NCI-H187 treated with DMSO at 0.1 percent for 48 hours (cell line): ENCODE measurements around the gene CASS4.

Experiments
- DNase-seq: peaks from one replicate; lab custom pipeline; 2025; lab: John Stamatoyannopoulos, UW

Gene CASS4

GRCh38 chr20:56423211-56423610, 11.2 kb downstream of the CASS4 start:
- DNase-seq = no peak

GRCh38 chr20:56423886-56424285, 11.8 kb downstream of the CASS4 start:
- no peak for DNase-seq

GRCh38 chr20:56424931-56425330, 12.9 kb downstream of the CASS4 start:
- no peak for DNase-seq

- no peak for DNase-seq
Measured at GRCh38 chr20:56426026-56426425, 14.0 kb downstream of the CASS4 start.

GRCh38 chr20:56426926-56427325, 14.9 kb downstream of the CASS4 start:
- no peak for DNase-seq

- DNase-seq = no peak
Measured at GRCh38 chr20:56427797-56428196, 15.7 kb downstream of the CASS4 start.

GRCh38 chr20:56428410-56428809, 16.4 kb downstream of the CASS4 start:
- DNase-seq = no peak

GRCh38 chr20:56428881-56429280, 16.8 kb downstream of the CASS4 start:
- no peak for DNase-seq

GRCh38 chr20:56429502-56429901, 17.4 kb downstream of the CASS4 start:
- no peak for DNase-seq

- DNase-seq = no peak
Measured at GRCh38 chr20:56429941-56430340, 17.9 kb downstream of the CASS4 start.

GRCh38 chr20:56430461-56430860, 18.4 kb downstream of the CASS4 start:
- DNase-seq = no peak

GRCh38 chr20:56430957-56431356, 18.9 kb downstream of the CASS4 start:
- DNase-seq = no peak

GRCh38 chr20:56431471-56431870, 19.4 kb downstream of the CASS4 start:
- no peak for DNase-seq

- DNase-seq = no peak
Measured at GRCh38 chr20:56433221-56433879, 21.3 kb downstream of the CASS4 start.

- no peak for DNase-seq
Measured at GRCh38 chr20:56433880-56434255, 21.8 kb downstream of the CASS4 start.

- DNase-seq = no peak
Measured at GRCh38 chr20:56437196-56437960, 25.3 kb downstream of the CASS4 start.

GRCh38 chr20:56438284-56438683, 26.2 kb downstream of the CASS4 start:
- no peak for DNase-seq

GRCh38 chr20:56439771-56440291, 27.8 kb downstream of the CASS4 start:
- DNase-seq = no peak

GRCh38 chr20:56440346-56441007, 28.4 kb downstream of the CASS4 start:
- no peak for DNase-seq

- DNase-seq = no peak
Measured at GRCh38 chr20:56442389-56443365, 30.6 kb downstream of the CASS4 start.

- no peak for DNase-seq
Measured at GRCh38 chr20:56443654-56444540, 31.8 kb downstream of the CASS4 start.
